CD4-positive, alpha-beta T cell treated with Interleukin-12 subunit alpha and Interleukin-12 subunit beta, for 1 hour (primary cell): ENCODE data around the gene RBM10.

Experiments
- DNase-seq: peaks from one replicate; pipeline ENCODE4 v3.0.0-alpha.2; 2020

RBM10 gene

GRCh38 chrX:47200385-47201150 is 55.5 kb downstream of the RBM10 start:
- DNase-seq: no peak

GRCh38 chrX:47201345-47201944 is 56.4 kb downstream of the RBM10 start:
- no peak for DNase-seq

- no peak for DNase-seq
Observed at GRCh38 chrX:47202316-47202715, 57.3 kb downstream of the RBM10 start.

- DNase-seq: no peak
Observed at GRCh38 chrX:47202877-47203276, 57.9 kb downstream of the RBM10 start.

GRCh38 chrX:47204970-47205369 is 59.9 kb downstream of the RBM10 start:
- DNase-seq: no peak

- no peak for DNase-seq
Observed at GRCh38 chrX:47206316-47206715, 61.3 kb downstream of the RBM10 start.

- no peak for DNase-seq
Observed at GRCh38 chrX:47208108-47208507, 63.1 kb downstream of the RBM10 start.

GRCh38 chrX:47209508-47210238 is 64.7 kb downstream of the RBM10 start:
- no peak for DNase-seq

GRCh38 chrX:47210661-47211425 is 65.8 kb downstream of the RBM10 start:
- no peak for DNase-seq

GRCh38 chrX:47212381-47213293 is 67.6 kb downstream of the RBM10 start:
- DNase-seq: no peak

- no peak for DNase-seq
Observed at GRCh38 chrX:47214435-47215077, 69.5 kb downstream of the RBM10 start.

- DNase-seq: no peak
Observed at GRCh38 chrX:47215291-47215900, 70.4 kb downstream of the RBM10 start.

- no peak for DNase-seq
Observed at GRCh38 chrX:47216393-47216925, 71.4 kb downstream of the RBM10 start.

GRCh38 chrX:47217121-47217851 is 72.3 kb downstream of the RBM10 start:
- peak; percentile 33 for DNase-seq

GRCh38 chrX:47217852-47218279 is 72.8 kb downstream of the RBM10 start:
- DNase-seq: peak; percentile 97

- peak; percentile 83 for DNase-seq
Observed at GRCh38 chrX:47218280-47218919, 73.4 kb downstream of the RBM10 start, which contains the start of gene CDK16. Gene CDK16 (plus strand): TSS chrX:47218681. CDS start chrX:47223558, 4,877 bp downstream.

- DNase-seq: peak; percentile 63
Observed at GRCh38 chrX:47218920-47219815, 74.1 kb downstream of the RBM10 start.

GRCh38 chrX:47221756-47222155 is 76.7 kb downstream of the RBM10 start:
- no peak for DNase-seq
